PFSK-1 (cell line): ENCODE measurements around the gene METTL16.

Experiments used
- FOXP2 ChIP-seq: optimal IDR thresholded peaks from 2 replicates; pipeline ENCODE3; 2011; ENCODE audit warnings: borderline replicate concordance, control low read depth, inconsistent platforms; ENCODE audit not compliant: insufficient read depth; ENCODE audit errors: extremely low read length, extremely low read depth
- POLR2AphosphoS5 ChIP-seq: IDR thresholded peaks from 2 replicates; pipeline ENCODE4 v1.6.1; 2012; ENCODE audit warnings: low read depth, mild to moderate bottlenecking, control low read depth, low read length, moderate library complexity
- REST ChIP-seq, 2 experiments: IDR thresholded peaks; 2 replicates each; pipeline versions ENCODE4 v1.6.1 to v1.8.0; 2011 to 2012; ENCODE audit warnings: low read depth in 2 of 2, low read length in 2 of 2, control low read depth in 1 of 2, inconsistent platforms in 1 of 2, mild to moderate bottlenecking in 1 of 2, moderate library complexity in 1 of 2; ENCODE audit not compliant: insufficient read depth in 1 of 2
- SIN3A ChIP-seq: IDR thresholded peaks from 2 replicates; pipeline ENCODE4 v1.6.1; 2012; ENCODE audit warnings: mild to moderate bottlenecking, low read length, moderate library complexity, borderline replicate concordance; ENCODE audit not compliant: insufficient read depth
- TAF1 ChIP-seq: IDR thresholded peaks from 2 replicates; pipeline ENCODE4 v1.6.1; 2012; ENCODE audit warnings: low read length, control low read depth, borderline replicate concordance; ENCODE audit not compliant: insufficient read depth

Gene METTL16

GRCh38 chr17:2475056-2475455 is 36.6 kb downstream of the METTL16 start:
- TF ChIP-seq FOXP2 (no peak), SIN3A (no peak), REST (IDR thresholded peaks at IDR 0.05; ENCODE audit: insufficient read depth in 1 of 2, low read depth in 2 of 2, low read length in 2 of 2) (no peak)

- no peak for TF ChIP-seq SIN3A
- no peak for TF ChIP-seq FOXP2
- no peak for TF ChIP-seq TAF1
- TF ChIP-seq POLR2AphosphoS5: no peak
- no peak for TF ChIP-seq REST (IDR thresholded peaks at IDR 0.05; ENCODE audit: insufficient read depth in 1 of 2, low read depth in 2 of 2, low read length in 2 of 2)
Measured at GRCh38 chr17:2474371-2474770, 37.3 kb downstream of the METTL16 start.

GRCh38 chr17:2468270-2468669 is 43.4 kb downstream of the METTL16 start:
- TF ChIP-seq FOXP2 (no peak), TAF1 (no peak)

GRCh38 chr17:2466931-2467330 is 44.8 kb downstream of the METTL16 start:
- no peak for TF ChIP-seq REST (IDR thresholded peaks at IDR 0.05; ENCODE audit: insufficient read depth in 1 of 2, low read depth in 2 of 2, low read length in 2 of 2)
- no peak for TF ChIP-seq FOXP2
- no peak for TF ChIP-seq TAF1
- no peak for TF ChIP-seq SIN3A
- no peak for TF ChIP-seq POLR2AphosphoS5

- TF ChIP-seq POLR2AphosphoS5 (no peak), SIN3A (no peak), FOXP2 (no peak), TAF1 (no peak), REST (IDR thresholded peaks at IDR 0.05; ENCODE audit: insufficient read depth in 1 of 2, low read depth in 2 of 2, low read length in 2 of 2) (no peak)
Measured at GRCh38 chr17:2462481-2462880, 49.2 kb downstream of the METTL16 start.

GRCh38 chr17:2459917-2460271 is 51.8 kb downstream of the METTL16 start:
- no peak for TF ChIP-seq FOXP2
